ENCODE data around the gene PAPLN. TPM values are rescaled to one million over a fixed set of nuclear protein-coding genes. Genes with fewer than 3 reads are reported as not detected.

The PAPLN gene
- total and polyA plus RNA-seq, 2 of the 8 experiments (the other 6 are each of a cell fraction or from before 2014, with no cell fraction given), result 14.8 to 25.6 TPM

- no peak overlapping the region for H3K4ac ChIP-seq (replicated peaks; ENCODE audit: insufficient read length, low read depth, low read length)
- WGBS, 2 experiments (ENCODE audit: extremely low coverage in 1 of 2, insufficient coverage in 1 of 2, insufficient read length in 1 of 2, insufficient replicate concordance in 2 of 2, low coverage in 1 of 2, low lambda C conversion rate in 2 of 2, missing lambda C conversion rate in 1 of 2), result 97% methylated on average over 4 of the region's 4 CpGs; no CpG with 5 or more reads in 1 of the 2 experiments
- TF ChIP-seq E2F6 (IDR thresholded peaks at IDR 0.05) (no peak), ATF3 (IDR thresholded peaks at IDR 0.05; ENCODE audit: insufficient read depth, low read depth, low read length) (no peak)
- no peak overlapping the region for H2BK15ac ChIP-seq (ENCODE audit: low read length)
- H3K14ac ChIP-seq (ENCODE audit: insufficient read length), result no peak overlapping the region
- ChIA-PET CTCF (ENCODE audit: partially characterized antibody) (interaction anchor here (0.6 to 2.2 kb wide), 5 partner anchors 21 to 204 kb away, joined by 3 to 11 read pairs (median 4); no protein-coding TSS in a partner anchor), POLR2A (ENCODE audit: partially characterized antibody) (interaction anchor here (1.4 kb wide), 1 partner anchor 8 kb away, joined by 5 read pairs; no protein-coding TSS in a partner anchor)
- no peak overlapping the region for H3K27ac ChIP-seq (ENCODE audit: low read depth, low read length)
- peaks cover 2 to 61% (median 8%) of the 10 kb centered on the region in 4 experiments; a peak in 7 of 8 replicates for H3K36me3 ChIP-seq (ENCODE audit: control insufficient read depth in 2 of 4, insufficient read depth in 4 of 4, low read length in 3 of 4)
- H3K56ac ChIP-seq (replicated peaks; ENCODE audit: insufficient read length, low read depth, low read length), result no peak overlapping the region
- H3K79me1 ChIP-seq (ENCODE audit: low read depth, low read length), result no peaks in the 10 kb centered on the region; the same call in 1 of the 2 replicates
- H3K9ac ChIP-seq (replicated peaks in 1 of 4; ENCODE audit: extremely low read depth in 1 of 4, low read depth in 3 of 4, low read length in 3 of 4), result no peak overlapping the region
- H4K5ac ChIP-seq (ENCODE audit: insufficient read length, low read depth, low read length), result no peak overlapping the region
- H2AFZ ChIP-seq (ENCODE audit: low read length), result no peak overlapping the region
- no peak for DNase-seq (ENCODE audit: low read depth in 1 of 2, low spot score in 2 of 2)
- H3K23ac ChIP-seq (ENCODE audit: insufficient read length), result no peak overlapping the region
- no peaks in the 10 kb centered on the region for H4K20me1 ChIP-seq (replicated peaks in 1 of 2; ENCODE audit: control insufficient read depth in 1 of 2, insufficient read depth in 2 of 2, low read length in 2 of 2)
- H3K23me2 ChIP-seq (ENCODE audit: low read depth, low read length), result no peaks in the 10 kb centered on the region; the same call in 1 of the 2 replicates
- no peak overlapping the region for H2BK12ac ChIP-seq (ENCODE audit: low read depth, low read length)
- no peak overlapping the region for H3K18ac ChIP-seq (ENCODE audit: extremely low read depth, low read length)
- peaks cover 0 to 9% (median 3%) of the 10 kb centered on the region in 4 experiments; a peak in 4 of 7 replicates for H3K4me1 ChIP-seq (replicated peaks in 1 of 4; ENCODE audit: control insufficient read depth in 3 of 4, insufficient read depth in 4 of 4, low read length in 3 of 4)
- no peak overlapping the region for H2AK5ac ChIP-seq (ENCODE audit: low read depth, low read length)
- no peak overlapping the region for H2BK120ac ChIP-seq (replicated peaks; ENCODE audit: low read depth, low read length)
- no peak for FAIRE-seq
- H3K79me2 ChIP-seq (ENCODE audit: control insufficient read depth in 1 of 2, insufficient read depth in 2 of 2, low read length in 2 of 2), result no peaks in the 10 kb centered on the region
- peaks cover 0 to 4% (median 0%) of the 10 kb centered on the region in 4 experiments; a peak in 1 of 7 replicates for H3K27me3 ChIP-seq (replicated peaks in 1 of 4; ENCODE audit: control insufficient read depth in 3 of 4, extremely low read depth in 1 of 4, insufficient read depth in 3 of 4, low read length in 3 of 4)
- no peak overlapping the region for H2BK20ac ChIP-seq (ENCODE audit: low read length)
- no peak overlapping the region for H4K91ac ChIP-seq (replicated peaks; ENCODE audit: insufficient read length, low read length)
- no peak overlapping the region for H2BK5ac ChIP-seq (ENCODE audit: low read depth, low read length)
- H3K4me2 ChIP-seq (ENCODE audit: insufficient read depth in 1 of 2, low read depth in 2 of 2, low read length in 2 of 2), result no peak overlapping the region
- H3K9me3 ChIP-seq (ENCODE audit: insufficient read depth in 2 of 2, low read depth in 1 of 2, low read length in 1 of 2), result no peaks in the 10 kb centered on the region
- H3K4me3 ChIP-seq (ENCODE audit: extremely low read depth in 1 of 4, insufficient read depth in 2 of 4, low read depth in 3 of 4, low read length in 4 of 4), result no peak overlapping the region
- no peak overlapping the region for H4K8ac ChIP-seq (ENCODE audit: extremely low read depth, insufficient read depth, low read length)
Measured at GRCh38 chr14:73273799-73274198, 36.5 kb downstream of the PAPLN start.

All from H1 (cell line).